NCI-H526 treated with DMSO at 0.1 percent for 48 hours (cell line): Measurements from ENCODE around the gene OSGEP.
A peak's percentile ranks its signal among the peaks of the same experiment; 100 is the strongest.
"Not testable (repeated sequence)": the region's sequence is repeated elsewhere in the genome, so short reads cannot be mapped to it uniquely, and the experiment has no call there.

Experiments
- DNase-seq: peaks from one replicate; lab custom pipeline; 2025; lab: John Stamatoyannopoulos, UW

Gene OSGEP

DNA sequence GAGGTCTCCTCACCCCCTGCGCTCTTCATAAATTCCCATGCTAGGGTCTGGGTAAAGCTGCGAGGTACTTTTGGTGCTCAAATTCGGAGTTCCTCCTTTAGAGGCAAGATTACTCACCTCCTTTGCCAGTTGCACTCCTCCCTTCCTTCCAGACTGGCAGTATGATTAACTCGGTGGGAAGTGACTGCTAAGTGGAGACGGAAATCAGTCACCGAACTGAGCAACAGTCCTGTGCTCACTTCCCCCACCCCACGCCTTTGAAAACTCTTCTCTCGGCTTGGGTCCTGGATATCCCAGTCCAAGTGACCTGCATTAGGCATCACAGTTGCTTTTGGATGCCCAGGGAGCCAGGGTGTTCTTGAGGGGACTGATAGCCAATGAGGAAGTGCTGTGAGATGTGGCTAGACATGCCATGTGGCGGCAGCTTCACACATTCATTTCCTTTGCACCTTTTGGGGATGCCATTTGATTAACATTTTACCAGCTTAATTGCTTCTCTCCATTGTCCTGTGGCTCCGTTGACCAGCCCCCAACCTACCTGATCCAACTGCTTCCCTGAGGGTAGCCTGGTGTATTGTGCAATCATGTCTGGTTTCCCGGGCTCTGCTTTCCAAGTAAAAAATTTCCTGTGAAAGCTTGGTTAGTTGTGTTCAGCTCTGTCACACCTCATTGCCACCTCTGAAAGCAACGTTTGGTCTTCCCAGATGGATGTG lies 15.4 kb upstream of the OSGEP start:
- DNase-seq = no peak

DNA sequence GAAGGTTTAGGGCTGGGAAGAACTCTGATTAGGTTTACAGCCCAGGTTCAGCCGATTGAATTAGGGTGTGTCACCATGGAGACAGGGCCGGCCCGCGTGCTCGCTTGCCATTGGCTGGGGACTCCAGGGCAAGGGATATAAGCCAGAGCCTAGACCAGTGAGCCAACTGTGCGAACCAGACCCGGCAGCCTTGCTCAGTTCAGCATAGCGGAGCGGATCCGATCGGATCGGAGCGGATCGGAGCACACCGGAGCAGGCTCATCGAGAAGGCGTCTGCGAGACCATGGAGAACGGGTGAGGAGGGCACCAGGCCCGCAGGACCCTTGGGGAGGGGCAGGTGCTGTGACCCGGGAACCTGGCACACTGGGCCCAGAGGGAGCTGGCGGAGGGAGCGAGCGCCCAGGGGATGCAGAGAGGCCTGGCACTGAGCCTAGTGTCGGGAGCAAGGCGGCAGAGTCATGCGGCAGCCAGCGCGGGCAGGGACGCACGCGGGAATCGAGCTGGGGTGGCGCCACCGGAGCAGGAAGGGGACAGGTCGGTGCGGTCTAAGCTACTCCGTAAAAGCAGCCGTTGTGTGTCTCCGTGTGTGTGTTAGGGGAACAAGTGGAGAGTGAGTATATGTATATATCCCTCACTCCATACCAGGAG lies 14.8 kb upstream of the OSGEP start, which contains the start of gene PNP:
PNP (plus strand) TSS at position 165 of the 648 bp plus-strand sequence; CDS start at position 284, 119 bp downstream.
- peak; percentile 88 for DNase-seq

DNA sequence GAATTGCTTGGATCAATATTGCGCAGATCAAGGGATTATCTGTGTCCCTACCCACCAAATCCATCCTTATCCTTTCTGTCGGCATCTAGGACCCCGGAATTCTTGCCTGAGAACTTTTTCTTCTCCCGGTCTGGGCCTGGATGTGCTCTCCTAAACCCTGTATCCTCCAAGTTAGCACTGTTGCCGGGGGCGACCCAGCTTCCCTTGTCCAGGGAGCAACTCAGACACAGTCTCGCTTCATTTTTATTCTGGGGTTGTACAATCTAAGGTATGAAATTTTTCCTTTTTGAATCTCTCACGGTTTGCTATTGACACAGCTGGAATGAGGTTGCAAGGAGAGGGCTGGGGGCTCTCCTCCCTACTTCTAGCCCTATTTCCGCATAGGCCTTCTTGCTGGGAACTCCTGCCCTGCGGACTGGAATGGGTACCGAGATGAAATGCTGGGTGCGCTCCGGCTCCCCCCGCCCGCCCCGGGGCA lies 14.2 kb upstream of the OSGEP start:
- DNase-seq = no peak

DNA sequence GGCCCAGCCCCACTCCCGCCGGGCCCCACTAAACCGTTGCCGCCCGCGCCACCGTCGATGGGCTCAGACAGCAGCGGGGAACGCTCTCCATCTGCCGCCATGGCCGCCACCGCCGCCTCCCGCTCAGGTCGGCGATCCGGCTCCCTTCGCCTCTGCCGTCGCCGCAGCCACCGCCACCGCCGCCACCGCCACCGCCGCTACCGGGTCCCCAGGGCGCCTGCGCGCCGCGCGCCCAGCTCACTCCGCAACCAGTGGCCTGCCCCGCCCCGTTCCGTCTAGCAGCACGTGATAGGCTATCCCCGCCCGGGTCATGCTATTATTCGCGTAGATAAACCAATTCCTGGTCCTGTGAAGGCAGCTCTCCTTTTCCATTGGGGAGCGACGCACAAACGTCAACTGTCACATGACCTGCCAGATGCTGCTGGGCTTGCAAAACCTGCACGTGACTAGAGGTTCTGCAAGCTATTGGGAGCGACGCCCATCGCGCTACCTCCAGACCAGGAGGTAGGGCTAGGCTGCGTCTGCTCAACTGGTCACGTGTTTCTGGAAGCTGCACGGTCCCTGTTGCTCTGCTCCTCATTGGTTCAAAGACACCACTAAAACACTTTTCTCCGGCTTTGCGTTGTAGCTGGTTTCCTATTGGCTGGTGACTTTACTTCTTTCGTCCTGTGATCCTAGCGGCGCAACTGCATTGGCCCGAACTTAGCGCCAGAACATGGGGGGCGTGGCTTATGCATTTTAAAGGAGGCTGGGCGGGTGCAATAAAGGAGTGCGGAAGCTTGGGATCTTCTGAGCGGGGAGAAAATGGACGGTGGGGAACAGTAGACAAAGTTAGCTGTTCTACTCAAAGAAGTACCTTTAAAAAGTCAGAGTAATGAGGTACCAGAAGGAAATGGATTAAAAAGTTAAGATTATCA lies 6.9 kb upstream of the OSGEP start, which contains the start of gene PIP4P1:
PIP4P1 (minus strand) TSS at position 210 of the 917 bp plus-strand sequence; CDS start at position 101, 109 bp downstream.
- peak; percentile 99 for DNase-seq

DNA sequence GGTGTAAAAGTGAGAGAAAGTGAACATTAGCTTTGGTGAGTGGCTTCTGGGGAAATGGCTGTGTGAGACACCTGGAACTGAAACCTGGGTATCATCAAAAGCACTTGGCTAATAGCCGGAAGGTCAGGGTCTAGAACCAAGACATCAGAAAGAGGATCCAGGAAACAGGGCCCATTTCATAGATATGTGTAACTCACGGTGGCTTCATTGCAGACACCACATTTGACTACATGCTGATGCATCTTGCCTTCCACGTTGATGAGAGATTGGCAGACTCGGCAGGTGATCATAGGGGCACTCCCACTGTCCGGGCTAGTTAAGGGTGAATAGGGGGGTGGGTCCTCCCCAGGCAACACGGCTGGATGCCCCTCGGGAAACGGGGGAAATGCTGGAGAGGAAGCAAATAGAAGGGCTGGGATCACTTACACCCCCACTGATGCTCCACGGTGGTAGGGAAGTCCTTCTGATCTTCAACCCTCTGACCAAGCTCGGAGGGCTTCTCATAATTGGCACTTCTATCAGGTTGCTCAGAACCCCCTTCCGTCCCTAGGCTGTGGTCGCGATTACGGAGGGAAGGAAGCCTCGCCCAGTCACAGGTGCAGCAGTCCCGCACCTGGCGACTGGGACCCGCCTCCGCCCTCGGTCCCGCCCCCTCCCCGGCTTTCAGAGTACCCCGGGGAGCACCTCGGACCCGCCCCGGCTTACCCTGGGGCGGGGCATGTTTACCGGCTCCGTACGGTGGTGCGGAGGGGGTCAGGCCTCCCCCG lies 6.0 kb upstream of the OSGEP start:
- DNase-seq = peak; percentile 40

DNA sequence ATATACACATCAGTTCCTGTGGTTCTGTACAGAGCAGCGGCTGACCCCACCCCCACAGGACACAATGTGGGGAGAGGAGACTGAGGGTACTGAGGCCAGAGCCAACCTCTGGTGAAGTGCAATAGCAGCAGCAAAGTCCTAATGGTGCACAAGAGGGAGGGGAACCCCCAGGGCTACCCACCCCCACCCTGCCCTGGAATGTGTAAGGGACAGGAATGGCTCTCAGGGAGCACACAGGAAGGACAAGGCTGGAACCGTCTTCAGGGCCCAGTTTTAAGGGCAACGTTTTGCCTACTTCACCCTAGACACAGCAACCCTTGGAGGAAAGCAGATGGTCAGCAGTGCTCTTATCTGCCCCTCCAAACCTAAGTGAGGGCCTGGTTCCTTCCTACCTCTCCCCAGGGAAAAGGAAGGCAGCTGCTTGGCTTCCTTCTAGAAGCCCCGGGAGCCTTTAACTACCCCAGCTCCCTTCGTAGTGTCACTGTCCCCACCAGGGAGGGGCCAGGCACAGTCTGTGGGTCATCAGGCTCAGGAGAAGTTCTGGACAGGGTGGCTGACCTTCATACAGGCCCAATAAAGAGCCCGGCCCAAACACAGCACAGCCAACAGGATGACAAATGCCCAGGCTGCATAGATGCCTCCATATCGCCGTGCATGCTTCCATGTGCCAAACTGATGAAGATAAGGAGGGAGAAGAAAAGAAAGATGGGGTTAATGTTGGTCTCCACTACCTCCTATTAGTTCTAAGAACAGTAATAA lies 3.6 kb upstream of the OSGEP start:
- no peak for DNase-seq

DNA sequence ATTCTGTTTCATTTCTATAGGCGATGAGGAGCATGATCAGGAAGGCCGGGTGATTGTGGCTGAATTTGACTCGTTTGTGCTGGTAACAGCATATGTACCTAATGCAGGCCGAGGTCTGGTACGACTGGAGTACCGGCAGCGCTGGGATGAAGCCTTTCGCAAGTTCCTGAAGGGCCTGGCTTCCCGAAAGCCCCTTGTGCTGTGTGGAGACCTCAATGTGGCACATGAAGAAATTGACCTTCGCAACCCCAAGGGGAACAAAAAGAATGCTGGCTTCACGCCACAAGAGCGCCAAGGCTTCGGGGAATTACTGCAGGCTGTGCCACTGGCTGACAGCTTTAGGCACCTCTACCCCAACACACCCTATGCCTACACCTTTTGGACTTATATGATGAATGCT lies 2.4 kb upstream of the OSGEP start:
- no peak for DNase-seq

DNA sequence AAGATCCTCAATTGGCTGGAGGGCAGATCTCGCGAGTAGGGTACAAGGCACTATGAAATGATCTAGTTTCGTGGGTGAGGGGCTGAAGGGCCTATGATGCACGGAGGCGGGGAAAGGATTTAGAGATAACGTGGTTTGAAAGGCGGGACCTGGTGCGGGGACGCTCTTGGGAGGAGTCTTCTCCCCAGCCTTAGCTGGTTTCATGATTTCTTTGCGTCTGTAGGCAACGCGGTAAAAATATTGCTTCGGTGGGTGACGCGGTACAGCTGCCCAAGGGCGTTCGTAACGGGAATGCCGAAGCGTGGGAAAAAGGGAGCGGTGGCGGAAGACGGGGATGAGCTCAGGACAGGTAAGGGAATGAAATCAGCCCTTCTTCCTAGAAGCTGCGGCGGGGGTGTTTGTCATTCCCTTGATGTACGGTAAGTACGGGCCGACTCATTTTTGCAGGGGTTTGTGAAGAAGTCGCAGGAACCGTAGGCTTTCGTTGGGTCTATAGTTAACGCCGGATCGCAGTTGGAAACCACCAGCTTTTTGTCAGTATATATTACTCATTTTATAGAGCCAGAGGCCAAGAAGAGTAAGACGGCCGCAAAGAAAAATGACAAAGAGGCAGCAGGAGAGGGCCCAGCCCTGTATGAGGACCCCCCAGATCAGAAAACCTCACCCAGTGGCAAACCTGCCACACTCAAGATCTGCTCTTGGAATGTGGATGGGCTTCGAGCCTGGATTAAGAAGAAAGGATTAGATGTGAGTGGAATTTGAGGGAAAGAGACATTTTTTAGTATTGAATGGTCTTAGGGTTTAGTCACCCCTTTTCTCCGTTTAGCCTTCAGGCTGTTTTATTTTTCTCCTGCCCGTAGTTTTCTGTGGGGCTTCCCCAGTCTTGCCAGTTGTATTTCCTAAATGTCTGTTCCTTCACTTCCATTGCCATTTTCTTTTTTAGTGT lies 1.0 kb upstream of the OSGEP start:
- no peak for DNase-seq

DNA sequence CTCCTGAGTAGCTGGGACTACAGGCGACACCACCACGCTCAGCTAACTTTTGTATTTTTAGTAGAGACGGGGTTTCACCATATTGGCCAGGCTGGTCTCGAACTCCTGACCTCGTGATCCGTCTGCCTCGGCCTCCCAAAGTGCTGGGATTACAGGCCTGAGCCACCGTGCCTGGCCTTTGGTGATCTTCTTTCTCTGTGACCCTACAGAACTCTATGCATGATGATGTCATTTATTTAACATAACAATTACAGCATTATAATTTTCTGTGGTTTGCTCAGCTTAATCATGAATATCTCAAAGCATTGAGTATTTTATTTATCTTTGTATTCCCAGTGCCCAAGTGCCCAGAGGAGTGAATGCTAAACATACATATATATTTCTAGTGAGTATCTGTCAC lies 1.8 kb downstream of the OSGEP start:
- not testable (repeated sequence) for DNase-seq

DNA sequence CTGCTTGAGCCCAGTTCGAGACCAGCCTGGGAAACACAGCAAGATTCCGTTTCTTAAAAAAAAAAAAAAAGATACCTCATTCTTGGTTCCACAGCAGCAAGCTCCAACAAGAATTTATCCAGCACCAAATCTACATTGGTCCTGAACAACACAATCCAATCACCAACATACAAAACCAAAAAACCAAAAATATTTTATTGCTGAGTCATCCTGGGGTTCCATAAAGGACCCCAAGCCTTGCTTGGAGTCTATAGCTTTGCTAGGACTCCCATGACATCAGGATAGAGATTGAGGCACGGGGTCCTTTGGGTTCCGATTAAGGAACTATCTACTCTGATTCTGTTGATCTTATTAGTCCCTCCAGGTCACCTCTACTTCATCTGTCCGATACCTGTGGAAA lies 7.7 kb downstream of the OSGEP start:
- no peak for DNase-seq

DNA sequence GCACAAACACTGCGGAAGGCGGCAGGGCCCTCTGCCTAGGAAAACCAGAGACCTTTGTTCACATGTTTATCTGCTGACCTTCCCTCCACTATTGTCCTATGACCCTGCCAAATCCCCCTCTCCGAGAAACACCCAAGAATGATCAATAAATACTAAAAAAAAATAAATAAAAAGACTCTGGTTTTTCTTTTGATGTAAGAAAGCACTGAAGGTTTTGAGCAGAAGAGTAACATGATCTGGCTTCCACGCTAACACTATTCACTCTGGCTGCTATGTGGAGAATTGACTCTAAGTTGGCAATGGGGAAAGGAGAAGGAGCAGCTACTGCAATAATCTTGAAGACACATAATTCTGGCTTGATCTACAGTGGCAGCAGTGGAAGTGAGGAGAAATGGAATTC lies 11.0 kb downstream of the OSGEP start:
- not testable (repeated sequence) for DNase-seq

DNA sequence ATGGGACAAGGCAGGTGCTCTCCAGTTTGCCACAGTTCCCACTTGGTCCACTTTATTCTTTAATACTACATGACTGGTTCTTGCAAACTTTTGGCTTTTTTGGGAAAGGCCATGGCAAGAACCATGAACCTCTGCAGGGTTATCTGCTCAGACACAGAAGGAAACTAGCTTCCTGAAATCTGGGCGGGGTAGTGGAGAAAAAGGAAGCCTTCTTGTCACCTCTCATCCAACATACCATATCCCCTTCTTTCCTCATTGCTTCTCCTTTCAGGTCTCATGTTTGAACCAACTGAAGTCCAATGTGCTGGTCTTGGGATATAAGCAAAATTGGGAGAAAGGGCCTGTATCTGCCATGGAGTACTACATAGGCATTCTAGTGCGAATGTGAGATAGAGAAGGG lies 13.2 kb downstream of the OSGEP start:
- no peak for DNase-seq

DNA sequence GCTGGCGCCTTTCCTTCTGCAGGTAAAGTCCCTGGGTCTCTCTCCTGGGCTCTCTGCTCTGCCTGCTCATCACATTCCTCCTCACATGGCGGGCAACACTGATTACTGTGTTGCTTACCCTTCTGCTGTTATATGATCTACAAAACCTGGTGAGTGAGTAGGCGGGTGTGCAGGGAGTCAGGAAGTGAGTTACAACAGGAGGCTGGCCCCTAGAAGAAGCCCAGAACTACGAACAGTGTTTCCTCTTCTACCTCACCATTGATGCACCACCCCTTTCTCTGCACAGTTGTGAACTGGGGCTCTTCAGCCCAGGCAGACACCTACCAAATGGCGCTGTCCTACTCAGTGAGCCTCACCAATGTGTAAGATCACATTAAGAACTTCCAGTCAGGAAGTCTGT lies 13.7 kb downstream of the OSGEP start:
- no peak for DNase-seq

DNA sequence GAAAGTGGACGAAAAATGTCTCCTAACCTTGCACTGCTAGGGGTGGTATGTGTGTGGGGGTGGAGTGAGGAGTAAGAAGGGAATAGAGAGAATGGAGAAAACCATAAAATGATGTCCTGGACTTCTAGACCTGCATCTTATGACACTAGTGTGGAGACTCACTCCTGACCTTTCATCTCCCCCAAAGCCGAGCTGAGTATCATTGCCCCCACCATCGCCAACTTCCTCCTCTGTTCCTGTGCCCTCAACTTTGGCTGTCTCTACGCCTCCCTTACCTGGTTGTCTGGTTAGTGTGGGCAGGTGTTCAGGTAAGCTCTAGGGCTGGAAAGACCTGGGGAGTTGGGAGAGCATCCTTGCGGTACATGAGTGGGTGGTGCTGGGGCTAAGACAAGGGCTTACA lies 14.1 kb downstream of the OSGEP start:
- DNase-seq = no peak

DNA sequence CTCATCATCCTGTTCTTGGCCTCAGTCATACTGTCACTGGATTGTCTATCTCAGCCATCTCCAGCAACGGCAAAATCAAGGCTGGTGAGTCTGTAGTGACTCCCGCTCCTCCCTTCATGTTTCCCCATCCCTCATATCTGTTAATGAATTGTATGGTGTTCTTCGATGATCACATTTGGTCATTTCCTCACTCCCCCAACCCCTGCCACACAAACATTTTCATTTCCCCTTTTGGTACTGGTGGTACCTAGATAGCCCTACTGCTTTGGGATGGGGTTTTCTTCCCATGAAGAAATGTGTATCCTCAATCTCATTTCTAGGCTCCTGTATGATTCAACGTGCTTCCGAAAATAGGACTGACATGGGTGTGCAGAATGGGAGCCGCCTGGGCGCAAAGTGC lies 15.9 kb downstream of the OSGEP start:
- no peak for DNase-seq

DNA sequence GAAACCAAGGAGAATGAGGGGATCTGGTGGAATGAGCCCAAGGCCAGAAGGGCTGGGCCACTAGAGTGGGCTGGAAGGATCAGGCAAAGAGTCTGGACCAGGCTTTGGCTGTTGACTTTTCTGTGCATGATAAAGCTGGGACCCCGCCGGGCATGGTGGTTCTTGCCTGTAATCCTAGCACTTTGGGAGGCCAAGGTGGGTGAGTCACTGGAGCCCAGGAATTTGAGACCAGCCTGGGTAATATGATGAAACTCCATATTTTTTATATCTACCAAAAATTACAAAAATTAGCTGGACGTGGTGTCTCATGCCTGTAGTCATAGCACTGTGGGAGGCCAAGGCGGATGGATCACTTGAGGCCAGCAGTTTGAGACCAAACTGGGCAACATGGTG lies 18.3 kb downstream of the OSGEP start:
- no peak for DNase-seq

DNA sequence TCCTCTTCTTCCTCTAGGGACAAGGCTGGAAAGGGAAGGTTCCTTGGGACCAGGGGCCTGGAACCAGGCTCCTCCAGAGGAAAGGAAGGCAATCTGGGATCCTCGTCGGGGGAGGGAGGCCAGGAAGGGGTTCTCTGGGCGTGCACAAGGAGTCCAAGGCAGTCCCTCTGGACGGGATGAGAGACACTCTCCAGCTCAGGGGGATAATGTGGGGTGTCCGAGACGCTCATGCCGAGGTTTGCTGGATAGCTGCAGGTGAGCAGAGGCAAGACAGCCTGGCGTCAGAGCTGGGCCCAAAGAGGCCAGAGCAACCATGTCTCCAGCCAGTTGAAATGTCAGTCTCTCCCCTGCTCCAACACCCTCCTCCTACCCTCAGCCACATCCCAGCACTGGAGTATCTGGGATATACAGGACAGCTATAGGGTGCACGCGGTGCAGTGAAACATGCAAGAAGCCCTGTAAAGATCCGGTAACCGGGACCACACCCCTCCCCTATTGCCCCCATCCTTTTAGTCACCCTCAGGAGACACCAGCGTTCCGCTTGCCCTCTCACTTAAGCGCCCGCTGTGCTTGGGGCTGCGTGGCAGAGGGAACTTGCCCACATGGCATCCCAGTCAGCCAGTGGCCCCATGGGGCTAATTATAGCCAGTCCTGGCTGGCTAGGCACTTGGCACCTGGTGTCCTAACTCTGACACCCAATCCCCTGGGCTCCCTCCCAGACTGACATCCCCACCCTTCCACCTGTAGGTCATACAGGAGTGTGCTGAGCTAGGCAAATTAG lies 18.8 kb downstream of the OSGEP start, which contains the start of gene KLHL33:
KLHL33 (minus strand) TSS at position 585 of the 781 bp plus-strand sequence; CDS start at position 230, 355 bp downstream.
- DNase-seq = peak; percentile 10

DNA sequence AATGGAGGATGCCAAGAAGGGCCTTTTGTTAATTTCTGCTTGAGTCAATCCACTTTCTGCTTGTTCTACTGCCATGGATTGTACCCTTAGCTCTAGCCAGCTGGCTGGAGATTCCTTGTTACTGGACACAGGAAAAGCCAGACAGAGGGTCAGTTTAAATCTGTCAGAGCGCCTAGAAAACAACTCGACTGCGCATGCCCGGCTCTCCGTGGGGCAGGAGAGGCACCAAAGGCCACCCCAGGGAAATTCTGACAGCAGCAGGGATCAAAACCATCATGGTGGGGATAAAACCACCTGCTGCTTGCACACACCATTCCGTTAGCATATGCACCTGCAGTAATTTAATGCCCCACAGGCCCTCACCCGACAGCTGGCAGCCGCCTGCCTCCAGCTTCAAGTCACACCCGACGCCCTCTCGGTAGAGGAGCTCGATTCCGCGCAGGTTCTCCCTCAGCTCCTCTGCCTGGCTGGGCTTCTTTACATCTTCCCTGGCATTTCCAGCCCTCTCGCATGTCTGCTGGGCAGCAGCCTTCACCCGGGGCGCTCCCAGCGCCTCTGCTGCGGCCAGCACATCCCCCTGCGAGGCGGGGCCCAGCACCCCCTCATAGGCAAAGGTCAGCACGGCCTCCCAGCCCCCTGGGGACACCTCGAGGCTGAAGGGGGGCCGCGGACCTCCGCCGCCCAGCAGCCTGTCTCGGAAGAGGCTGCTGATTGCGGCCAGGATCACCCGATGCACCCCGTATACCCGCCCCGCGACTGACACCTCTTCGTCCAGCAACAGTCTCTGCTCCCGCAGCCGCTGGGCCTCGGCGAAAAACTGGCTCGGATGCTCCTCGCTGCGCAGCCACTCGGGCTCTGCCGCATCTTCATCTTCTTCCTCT lies 19.7 kb downstream of the OSGEP start:
- no peak for DNase-seq
